Measurements from ENCODE around the gene TMEM44.
"Not testable (repeated sequence)": the region's sequence is repeated elsewhere in the genome, so short reads cannot be mapped to it uniquely, and the experiment has no call there.

Gene TMEM44

GRCh38 chr3:194554473-194555123 lies 78.6 kb downstream of the TMEM44 start:
- no peak for DNase-seq

- no peak for DNase-seq
These were observed 80.8 kb downstream of the TMEM44 start for GRCh38 chr3:194552327-194552949.

GRCh38 chr3:194549853-194550252 lies 83.4 kb downstream of the TMEM44 start:
- DNase-seq: no peak

GRCh38 chr3:194548346-194549321 lies 84.6 kb downstream of the TMEM44 start:
- no peak for DNase-seq

GRCh38 chr3:194547042-194547441 lies 86.2 kb downstream of the TMEM44 start:
- DNase-seq: no peak

GRCh38 chr3:194545538-194545937 lies 87.7 kb downstream of the TMEM44 start:
- DNase-seq: not testable (repeated sequence)

- DNase-seq: no peak
These were observed 89.7 kb downstream of the TMEM44 start for GRCh38 chr3:194543550-194543949.

GRCh38 chr3:194541483-194541882 lies 91.7 kb downstream of the TMEM44 start:
- no peak for DNase-seq

- DNase-seq: no peak
These were observed 92.8 kb downstream of the TMEM44 start for GRCh38 chr3:194540274-194540905.

GRCh38 chr3:194539498-194539897 lies 93.7 kb downstream of the TMEM44 start:
- no peak for DNase-seq

GRCh38 chr3:194537732-194538247 lies 95.4 kb downstream of the TMEM44 start:
- DNase-seq: no peak
